D721Med (cell line): ENCODE data around the gene COL25A1.
"Not testable (repeated sequence)": the region's sequence is repeated elsewhere in the genome, so short reads cannot be mapped to it uniquely, and the experiment has no call there.

Source experiments
- DNase-seq: peaks from one replicate; pipeline ENCODE4 v3.0.0; 2011; ENCODE audit warnings: low spot score; ENCODE audit not compliant: insufficient read length
- FAIRE-seq: peaks from 2 replicates; lab custom pipeline; 2011; peaks lifted over from hg19 to GRCh38; lab: Jason Lieb, UNC
- TF ChIP-seq, protein P1 (sequence below): IDR thresholded peaks from 2 replicates; pipeline ENCODE4 v1.5.1; 2012; ENCODE audit warnings: mild to moderate bottlenecking, control low read depth; ENCODE audit not compliant: insufficient read depth; ENCODE audit errors: missing control alignments

The COL25A1 gene

GRCh38 chr4:109026588-109026987 is 275.9 kb downstream of the COL25A1 start:
- TF ChIP-seq, protein P1, sequence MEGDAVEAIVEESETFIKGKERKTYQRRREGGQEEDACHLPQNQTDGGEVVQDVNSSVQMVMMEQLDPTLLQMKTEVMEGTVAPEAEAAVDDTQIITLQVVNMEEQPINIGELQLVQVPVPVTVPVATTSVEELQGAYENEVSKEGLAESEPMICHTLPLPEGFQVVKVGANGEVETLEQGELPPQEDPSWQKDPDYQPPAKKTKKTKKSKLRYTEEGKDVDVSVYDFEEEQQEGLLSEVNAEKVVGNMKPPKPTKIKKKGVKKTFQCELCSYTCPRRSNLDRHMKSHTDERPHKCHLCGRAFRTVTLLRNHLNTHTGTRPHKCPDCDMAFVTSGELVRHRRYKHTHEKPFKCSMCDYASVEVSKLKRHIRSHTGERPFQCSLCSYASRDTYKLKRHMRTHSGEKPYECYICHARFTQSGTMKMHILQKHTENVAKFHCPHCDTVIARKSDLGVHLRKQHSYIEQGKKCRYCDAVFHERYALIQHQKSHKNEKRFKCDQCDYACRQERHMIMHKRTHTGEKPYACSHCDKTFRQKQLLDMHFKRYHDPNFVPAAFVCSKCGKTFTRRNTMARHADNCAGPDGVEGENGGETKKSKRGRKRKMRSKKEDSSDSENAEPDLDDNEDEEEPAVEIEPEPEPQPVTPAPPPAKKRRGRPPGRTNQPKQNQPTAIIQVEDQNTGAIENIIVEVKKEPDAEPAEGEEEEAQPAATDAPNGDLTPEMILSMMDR = no peak
- FAIRE-seq (no peak), DNase-seq (no peak)

DNA sequence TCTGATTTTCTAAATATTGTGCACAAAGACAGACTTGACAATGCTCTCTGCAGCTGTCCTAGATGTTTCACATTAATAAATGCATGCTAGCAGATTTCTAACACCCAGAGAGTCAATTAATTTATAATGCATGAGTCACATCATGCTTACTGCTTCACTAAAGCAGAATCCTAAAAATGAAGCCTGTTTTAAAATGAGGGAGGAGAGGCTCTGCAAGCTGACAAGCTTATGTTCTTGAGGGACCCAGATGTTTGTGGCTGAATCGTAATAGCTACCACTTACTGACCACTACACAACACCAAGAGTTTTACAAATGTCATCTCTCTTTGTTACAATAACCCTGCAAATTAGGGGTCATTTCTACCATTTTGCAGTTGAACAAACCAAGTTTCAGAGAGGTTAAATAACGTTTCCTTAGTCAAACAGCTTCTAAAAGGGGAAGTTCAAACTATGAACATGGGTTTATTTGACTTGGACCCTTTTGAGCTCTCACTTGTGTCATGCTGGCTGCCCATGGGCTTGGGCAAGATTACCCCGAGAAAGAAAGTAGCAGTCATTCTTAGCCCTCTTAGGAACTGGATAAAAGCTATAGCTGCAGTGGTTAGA is 276.9 kb downstream of the COL25A1 start:
- no peak for FAIRE-seq
- DNase-seq = no peak
- TF ChIP-seq, protein P1 = no peak

DNA sequence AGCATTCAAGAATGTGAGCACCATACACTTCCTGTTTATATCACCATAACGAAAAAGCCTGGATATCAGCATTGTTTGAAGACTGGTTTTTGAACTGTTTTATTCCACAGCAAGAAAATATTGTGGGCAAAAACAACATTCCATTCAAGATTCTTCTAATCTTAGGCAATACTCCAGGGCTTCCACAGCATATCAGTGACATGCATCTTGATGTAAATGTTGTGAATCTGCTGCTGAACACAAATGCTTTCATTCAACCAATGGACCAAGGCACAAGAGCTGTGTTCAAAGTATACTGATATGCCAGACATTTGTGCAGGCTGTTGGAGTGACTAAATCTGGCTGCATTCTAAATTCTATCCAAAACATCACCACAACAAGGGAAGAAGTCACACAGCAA is 279.5 kb downstream of the COL25A1 start:
- TF ChIP-seq, protein P1 = no peak
- FAIRE-seq = no peak

DNA sequence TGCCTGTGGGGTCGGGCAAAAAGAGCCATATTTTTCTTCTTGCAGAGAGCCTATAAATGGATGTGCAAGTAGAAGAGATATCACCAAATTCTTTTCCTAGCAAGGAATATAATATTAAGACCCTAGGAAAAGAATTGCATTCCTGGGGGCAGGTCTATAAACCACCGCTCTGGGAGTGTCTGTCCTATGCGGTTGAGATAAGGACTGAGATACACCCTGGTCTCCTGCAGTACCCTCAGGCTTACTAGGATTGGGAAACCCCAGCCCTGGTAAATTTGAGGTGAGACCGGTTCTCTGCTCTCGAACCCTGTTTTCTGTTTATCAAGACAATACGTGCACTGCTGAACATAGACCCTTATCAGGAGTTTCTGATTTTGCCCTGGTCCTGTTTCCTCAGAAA is 280.8 kb downstream of the COL25A1 start:
- DNase-seq, FAIRE-seq: not testable (repeated sequence)

More for the DNA sequence above, 279.5 kb downstream of the COL25A1 start:
- no peak for DNase-seq

GRCh38 chr4:109020861-109021260 is 281.6 kb downstream of the COL25A1 start:
- TF ChIP-seq, protein P1 = no peak
- FAIRE-seq (no peak), DNase-seq (no peak)

DNA sequence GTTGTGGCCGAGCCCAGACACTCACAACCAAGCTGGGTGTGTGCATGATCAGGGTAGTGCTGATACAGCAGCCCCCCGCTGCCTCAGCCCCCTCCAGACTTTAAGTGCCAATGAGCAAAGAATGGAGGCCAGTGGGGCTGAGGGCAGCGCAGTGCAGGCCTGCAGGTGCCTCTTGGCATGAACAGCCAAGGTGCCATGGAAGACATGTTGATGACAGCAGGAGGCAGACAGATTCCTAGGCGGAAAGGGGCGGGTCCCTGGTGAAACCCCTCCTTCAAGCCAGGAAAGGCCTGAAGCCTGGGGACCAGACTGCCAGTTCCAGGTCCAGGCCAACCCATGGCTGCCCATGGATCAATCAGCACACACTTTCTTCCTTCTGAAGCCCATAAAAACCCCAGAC is 286.3 kb downstream of the COL25A1 start:
- TF ChIP-seq, protein P1 = no peak
- no peak for DNase-seq
- no peak for FAIRE-seq

DNA sequence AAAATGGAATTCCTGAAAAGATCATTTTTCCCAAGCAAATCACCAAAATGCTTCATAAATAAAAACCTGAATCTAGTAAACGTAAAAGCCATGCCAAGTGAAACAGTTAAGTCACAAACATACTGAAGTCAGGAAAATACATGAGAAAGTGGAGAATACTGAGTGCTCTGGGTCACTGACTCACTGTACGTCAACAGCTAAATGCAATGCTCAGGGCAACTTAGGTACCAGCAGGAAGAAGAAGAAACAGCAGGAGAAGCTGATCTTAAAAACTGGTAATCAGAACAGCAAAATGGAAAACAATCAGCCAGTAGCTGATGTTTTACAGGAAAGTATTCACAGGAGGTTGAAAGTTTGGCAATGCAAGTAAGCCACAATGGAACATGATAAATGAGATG is 287.0 kb downstream of the COL25A1 start:
- TF ChIP-seq, protein P1 = no peak
- no peak for DNase-seq
- no peak for FAIRE-seq
